CD4-positive, alpha-beta T cell (primary cell): Measurements from ENCODE around the gene NDUFAF7. TPM values are rescaled to one million over a fixed set of nuclear protein-coding genes. Genes with fewer than 3 reads are reported as not detected.
A peak's percentile ranks its signal among the peaks of the same experiment; 100 is the strongest.

Experiments used
- ATAC-seq: fragments of 200-7000 bp; cut with Tn5 transposase; one replicate; pipeline ENCODE4 v1.10.0; 2022; ENCODE audit warnings: mild to moderate bottlenecking; ENCODE audit not compliant: poor library complexity
- CTCF ChIA-PET: fragments of 350-600 bp; sonication (Branson Sonifier 250); formaldehyde crosslinking; loops from one replicate; lab custom pipeline; 2021; ENCODE audit warnings: antibody characterized with exemption, inconsistent platforms; lab: Charles Lee
- POLR2A ChIA-PET: fragments of 350-600 bp; sonication (Branson Sonifier 250); formaldehyde crosslinking; loops from one replicate; lab custom pipeline; 2021; ENCODE audit warnings: antibody characterized with exemption, inconsistent platforms; lab: Charles Lee
- DNase-seq, 14 experiments: peaks; one replicate each; pipeline ENCODE4 v3.0.0-alpha.2; 2013 to 2020; ENCODE audit warnings: mixed read lengths in 2 of 14
- H3K27ac ChIP-seq, 2 donors: one replicate each; pipeline versions ENCODE4 v1.5.1 to v1.7.0; 2013; ENCODE audit warnings: low read length in 2 of 2, low read depth in 1 of 2, mild to moderate bottlenecking in 1 of 2
- H3K27me3 ChIP-seq, 2 experiments: 1 replicate in 1 of 2; 2 replicates in 1 of 2; pipeline versions ENCODE4 v1.6.1 to v1.7.0; 2013; ENCODE audit warnings: low read length in 2 of 2, control low read depth in 1 of 2, mild to moderate bottlenecking in 1 of 2, moderate library complexity in 1 of 2; ENCODE audit not compliant: insufficient read depth in 2 of 2, control insufficient read depth in 1 of 2
- H3K36me3 ChIP-seq: one replicate; pipeline ENCODE4 v1.6.1; 2013; ENCODE audit warnings: low read length, control low read depth; ENCODE audit not compliant: insufficient read depth
- H3K4me1 ChIP-seq: one replicate; pipeline ENCODE4 v1.6.1; 2013; ENCODE audit warnings: low read length, control low read depth; ENCODE audit not compliant: insufficient read depth
- H3K4me3 ChIP-seq: one replicate; pipeline ENCODE4 v1.5.1; 2013; ENCODE audit warnings: mild to moderate bottlenecking, low read length, moderate library complexity
- H3K9me3 ChIP-seq, 2 experiments: 1 replicate in 1 of 2; 2 replicates in 1 of 2; pipeline versions ENCODE4 v1.6.1 to v1.7.0; 2013; ENCODE audit warnings: low read length in 2 of 2, mild to moderate bottlenecking in 2 of 2, control low read depth in 1 of 2, moderate library complexity in 1 of 2; ENCODE audit not compliant: control insufficient read depth in 1 of 2, insufficient read depth in 1 of 2
- H3K27ac Mint-ChIP-seq: one replicate; pipeline ENCODE4 v1.8.0; 2020; ENCODE audit warnings: mixed read lengths
- H3K27me3 Mint-ChIP-seq: one replicate; pipeline ENCODE4 v1.8.0; 2021; ENCODE audit warnings: mixed read lengths
- H3K36me3 Mint-ChIP-seq: one replicate; pipeline ENCODE4 v1.8.0; 2021; ENCODE audit warnings: low read depth, mixed read lengths
- H3K4me1 Mint-ChIP-seq: one replicate; pipeline ENCODE4 v1.8.0; 2021; ENCODE audit warnings: low read depth, mixed read lengths
- H3K4me3 Mint-ChIP-seq: one replicate; pipeline ENCODE4 v1.8.0; 2020; ENCODE audit warnings: mild to moderate bottlenecking, mixed read lengths
- H3K9me3 Mint-ChIP-seq: one replicate; pipeline ENCODE4 v1.8.0; 2020; ENCODE audit warnings: mixed read lengths
- CTCF ChIP-seq: fragments of 200-600 bp; IDR thresholded peaks from one replicate; pipeline ENCODE4 v1.8.0; 2022; ENCODE audit warnings: antibody characterized with exemption, mild to moderate bottlenecking
- intact Hi-C, 2 experiments: fragments of 100-400 bp; cut with DNase I in 1 of 2; cut with micrococcal nuclease in 1 of 2; formaldehyde crosslinking; loops; one replicate each; pipeline versions ENCODE4 v1.15.1 to v1.9.0; 2023 to 2025; cut with DNase I, micrococcal nuclease
- total RNA-seq, 174 experiments: library from RNA in 2 of 174; stranded (reverse) in 2 of 174; gene quantifications; one replicate each; pipeline ENCODE4 v1.2.3 and lab custom pipeline; 2021 to 2026

Gene NDUFAF7
- total RNA-seq, 2 experiments from 2014 or later: 21.4 to 24.1 TPM

DNA sequence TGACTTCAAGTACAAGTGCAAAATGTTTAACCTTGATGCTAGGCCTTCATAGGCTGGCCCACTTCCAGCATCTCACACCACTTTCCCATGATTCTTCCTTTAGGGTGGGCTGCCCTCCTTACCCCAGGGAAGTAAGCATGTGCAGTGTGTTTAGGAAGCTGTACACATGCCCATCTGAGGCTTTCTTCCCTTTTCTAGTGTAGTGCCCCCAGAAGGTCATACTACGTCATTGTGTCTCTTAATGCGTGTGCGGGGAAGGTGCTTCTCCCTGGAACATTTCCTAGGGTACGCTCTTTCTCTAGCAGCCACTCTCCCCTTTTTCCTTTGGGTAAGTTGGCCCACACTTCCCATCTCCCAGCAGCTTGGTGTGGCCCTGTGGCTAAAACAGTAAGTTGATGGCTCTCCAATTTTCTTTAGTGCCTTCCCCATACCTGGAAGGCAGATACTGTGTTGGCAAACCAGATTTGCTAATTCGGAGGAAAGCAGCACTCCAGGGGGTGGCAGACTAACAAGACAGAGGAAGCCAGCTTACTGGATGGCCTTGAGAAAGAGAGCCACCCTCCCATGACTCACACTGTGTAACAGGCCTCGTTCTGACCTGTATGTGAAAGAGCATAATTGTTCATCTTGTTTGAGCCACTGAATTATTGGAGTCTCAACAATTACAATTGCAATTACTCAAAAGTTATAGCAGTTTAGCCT is 41.9 kb upstream of the NDUFAF7 start:
- Histone ChIP-seq H3K4me3 (no peak overlapping the region), H3K36me3 (no peaks in the 10 kb centered on the region), H3K27ac (no peak overlapping the region), H3K4me1 (no peaks in the 10 kb centered on the region), H3K9me3 (no peaks in the 10 kb centered on the region), H3K27me3 (no peaks in the 10 kb centered on the region)
- TF ChIP-seq CTCF: no peak
- peak in 2 of 14 experiments; percentile 10 to 37 for DNase-seq
- POLR2A ChIA-PET: no interaction called here
- H3K4me3 Mint-ChIP-seq: no peak overlapping the region
- no peaks in the 10 kb centered on the region for H3K36me3 Mint-ChIP-seq
- ATAC-seq: no peak
- peaks cover 15% of the 10 kb centered on the region for H3K27me3 Mint-ChIP-seq
- intact Hi-C loops: loop anchor here in 1 of 2 experiments (10.0 kb wide), 2 partner anchors 105 to 595 kb away; partner anchors contain the start of genes FEZ2, GPATCH11 and HEATR5B
- H3K9me3 Mint-ChIP-seq: no peaks in the 10 kb centered on the region
- no peak overlapping the region for H3K27ac Mint-ChIP-seq
- CTCF ChIA-PET: no interaction called here
- no peaks in the 10 kb centered on the region for H3K4me1 Mint-ChIP-seq

DNA sequence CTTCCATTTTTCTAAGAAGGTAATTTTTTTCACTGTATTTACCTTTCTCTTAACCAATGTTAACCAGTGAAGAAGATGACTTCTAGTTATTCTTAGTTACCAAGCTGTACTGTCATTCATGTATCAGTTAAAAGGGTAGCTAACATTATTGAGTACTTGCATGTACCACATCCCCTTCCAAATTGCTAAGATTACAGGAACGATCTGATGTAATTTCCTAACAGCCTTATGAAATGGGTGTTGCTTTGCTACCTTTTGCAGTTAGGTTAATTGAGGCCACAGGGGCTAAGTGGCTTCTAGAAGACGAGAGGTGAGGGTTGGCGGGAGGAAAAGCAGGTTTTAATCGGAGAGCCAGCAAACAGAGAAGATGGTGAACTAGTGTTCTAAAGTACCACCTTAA is 41.2 kb upstream of the NDUFAF7 start:
- DNase-seq (no peak), ATAC-seq (no peak)
- H3K4me3 ChIP-seq: no peak overlapping the region
- ChIA-PET POLR2A (no interaction called here), CTCF (no interaction called here)
- Mint-ChIP-seq H3K36me3 (no peaks in the 10 kb centered on the region), H3K4me3 (no peak overlapping the region), H3K27ac (no peak overlapping the region), H3K27me3 (peaks cover 15% of the 10 kb centered on the region), H3K9me3 (no peaks in the 10 kb centered on the region), H3K4me1 (no peaks in the 10 kb centered on the region)
- H3K4me1 ChIP-seq: no peaks in the 10 kb centered on the region
- no peak overlapping the region for H3K27ac ChIP-seq
- TF ChIP-seq CTCF: no peak
- intact Hi-C loops: loop anchor here in 1 of 2 experiments (10.0 kb wide), 2 partner anchors 105 to 595 kb away; partner anchors contain the start of genes FEZ2, GPATCH11 and HEATR5B
- no peaks in the 10 kb centered on the region for H3K36me3 ChIP-seq
- H3K27me3 ChIP-seq: no peaks in the 10 kb centered on the region
- no peaks in the 10 kb centered on the region for H3K9me3 ChIP-seq

GRCh38 chr2:37191253-37191652 is 40.2 kb upstream of the NDUFAF7 start:
- no peak for TF ChIP-seq CTCF
- peaks cover 3% of the 10 kb centered on the region for H3K4me1 Mint-ChIP-seq
- POLR2A ChIA-PET: no interaction called here
- no peaks in the 10 kb centered on the region for H3K36me3 ChIP-seq
- H3K27ac Mint-ChIP-seq: no peak overlapping the region
- no peak overlapping the region for H3K4me3 Mint-ChIP-seq
- intact Hi-C loops: loop anchor here in 1 of 2 experiments (10.0 kb wide), 2 partner anchors 106 to 596 kb away; partner anchors contain the start of genes FEZ2, GPATCH11 and HEATR5B
- DNase-seq (no peak), ATAC-seq (no peak)
- peaks cover 7% of the 10 kb centered on the region for H3K4me1 ChIP-seq
- H3K27me3 ChIP-seq: no peaks in the 10 kb centered on the region
- CTCF ChIA-PET: no interaction called here
- no peak overlapping the region for H3K4me3 ChIP-seq
- no peaks in the 10 kb centered on the region for H3K9me3 Mint-ChIP-seq
- peaks cover 2% of the 10 kb centered on the region for H3K36me3 Mint-ChIP-seq
- no peak overlapping the region for H3K27ac ChIP-seq
- peaks cover 10% of the 10 kb centered on the region for H3K27me3 Mint-ChIP-seq
- no peaks in the 10 kb centered on the region for H3K9me3 ChIP-seq
